Loucy (cell line): ENCODE measurements around the gene HSD17B7.
"Not testable (repeated sequence)": the region's sequence is repeated elsewhere in the genome, so short reads cannot be mapped to it uniquely, and the experiment has no call there.

Source experiments
- H2AFZ ChIP-seq: fragments of 200-600 bp; sonication (generic); 2 replicates; pipeline ENCODE4 v1.6.0; 2016; ENCODE audit warnings: antibody characterized with exemption, mild to moderate bottlenecking, low read length, moderate library complexity
- H3F3A ChIP-seq: fragments of 200-600 bp; 2 replicates; pipeline ENCODE4 v1.6.0; 2016; ENCODE audit warnings: antibody characterized with exemption, low read depth, mild to moderate bottlenecking
- H3K27me3 ChIP-seq: fragments of 200-600 bp; sonication (generic); 2 replicates; pipeline ENCODE4 v1.6.1; 2014; ENCODE audit warnings: low read length, mild to moderate bottlenecking; ENCODE audit not compliant: insufficient read depth, poor library complexity, severe bottlenecking
- H3K36me3 ChIP-seq: fragments of 200-600 bp; sonication (generic); 2 replicates; pipeline ENCODE4 v1.6.1; 2016; ENCODE audit warnings: low read length; ENCODE audit not compliant: insufficient read depth
- H3K4me1 ChIP-seq: fragments of 200-600 bp; sonication (generic); 2 replicates; pipeline ENCODE4 v1.5.1; 2014; ENCODE audit warnings: low read length, mild to moderate bottlenecking; ENCODE audit not compliant: insufficient read depth, poor library complexity, severe bottlenecking
- H3K4me2 ChIP-seq: fragments of 200-600 bp; sonication (generic); 2 replicates; pipeline ENCODE4 v1.6.0; 2014; ENCODE audit warnings: antibody characterized with exemption, low read length, low read depth, mild to moderate bottlenecking; ENCODE audit not compliant: poor library complexity, severe bottlenecking
- H3K4me3 ChIP-seq: fragments of 200-600 bp; sonication (generic); 2 replicates; pipeline ENCODE4 v1.5.1; 2014; ENCODE audit warnings: low read length, mild to moderate bottlenecking, mixed read lengths; ENCODE audit not compliant: poor library complexity, severe bottlenecking
- H3K79me2 ChIP-seq: fragments of 200-600 bp; sonication (generic); 2 replicates; pipeline ENCODE4 v1.6.1; 2014; ENCODE audit warnings: low read length; ENCODE audit not compliant: insufficient read depth
- H3K9ac ChIP-seq: fragments of 200-600 bp; sonication (generic); 2 replicates; pipeline ENCODE4 v1.6.0; 2014; ENCODE audit warnings: mild to moderate bottlenecking, low read depth, low read length, moderate library complexity; ENCODE audit not compliant: poor library complexity, severe bottlenecking
- H3K9me2 ChIP-seq: fragments of 200-600 bp; sonication (generic); replicated peaks from 2 replicates; pipeline ENCODE4 v1.6.1; 2016; ENCODE audit warnings: low read depth, low read length, mixed read lengths
- H3K9me3 ChIP-seq: fragments of 200-600 bp; sonication (generic); 2 replicates; pipeline ENCODE4 v1.6.1; 2014; ENCODE audit warnings: mild to moderate bottlenecking, antibody characterized with exemption, low read length, low read depth; ENCODE audit not compliant: insufficient read depth
- H4K20me1 ChIP-seq: fragments of 200-600 bp; sonication (generic); 2 replicates; pipeline ENCODE4 v1.6.0; 2014; ENCODE audit warnings: antibody characterized with exemption, low read length, mild to moderate bottlenecking; ENCODE audit not compliant: insufficient read depth, poor library complexity, severe bottlenecking
- CTCF ChIP-seq: fragments of 200-600 bp; sonication (generic); conservative IDR thresholded peaks from 2 replicates; pipeline ENCODE4 v1.5.1; 2014; ENCODE audit warnings: mild to moderate bottlenecking, antibody characterized with exemption, low read length
- EZH2phosphoT487 ChIP-seq: fragments of 200-600 bp; IDR thresholded peaks from 2 replicates; pipeline ENCODE4 v1.6.1; 2018; ENCODE audit warnings: antibody characterized with exemption, mild to moderate bottlenecking, moderate library complexity, borderline replicate concordance

Gene HSD17B7

GRCh38 chr1:162772571-162773154, 17.8 kb upstream of the HSD17B7 start:
- Histone ChIP-seq H3K36me3 (no peaks in the 10 kb centered on the region), H3K9me2 (no peaks in the 10 kb centered on the region), H4K20me1 (no peaks in the 10 kb centered on the region), H3K4me3 (no peak overlapping the region), H3K79me2 (no peaks in the 10 kb centered on the region), H3K4me1 (no peaks in the 10 kb centered on the region), H3K27me3 (no peaks in the 10 kb centered on the region), H3K4me2 (no peak overlapping the region), H3K9ac (no peak overlapping the region), H3K9me3 (no peaks in the 10 kb centered on the region), H2AFZ (no peak overlapping the region), H3F3A (no peaks in the 10 kb centered on the region)
- TF ChIP-seq EZH2phosphoT487: no peak

GRCh38 chr1:162774007-162774406, 16.5 kb upstream of the HSD17B7 start:
- Histone ChIP-seq H3K9me2 (no peaks in the 10 kb centered on the region), H3K36me3 (no peaks in the 10 kb centered on the region), H2AFZ (no peak overlapping the region), H3K9ac (no peak overlapping the region), H3K4me1 (no peaks in the 10 kb centered on the region), H3K79me2 (no peaks in the 10 kb centered on the region), H3K4me2 (no peak overlapping the region), H3K4me3 (no peak overlapping the region), H3F3A (no peaks in the 10 kb centered on the region), H4K20me1 (no peaks in the 10 kb centered on the region), H3K27me3 (no peaks in the 10 kb centered on the region), H3K9me3 (no peaks in the 10 kb centered on the region)
- TF ChIP-seq EZH2phosphoT487 (no peak), CTCF (no peak)

- no peaks in the 10 kb centered on the region for H3K79me2 ChIP-seq
- H3K9ac ChIP-seq: no peak overlapping the region
- H3K27me3 ChIP-seq: no peaks in the 10 kb centered on the region
- no peaks in the 10 kb centered on the region for H3K36me3 ChIP-seq
- no peaks in the 10 kb centered on the region for H3F3A ChIP-seq
- TF ChIP-seq CTCF (no peak), EZH2phosphoT487 (no peak)
- H3K4me1 ChIP-seq: no peaks in the 10 kb centered on the region
- no peak overlapping the region for H3K4me3 ChIP-seq
- H3K4me2 ChIP-seq: no peak overlapping the region
- no peak overlapping the region for H2AFZ ChIP-seq
- H4K20me1 ChIP-seq: no peaks in the 10 kb centered on the region
- H3K9me3 ChIP-seq: no peaks in the 10 kb centered on the region
- H3K9me2 ChIP-seq: no peaks in the 10 kb centered on the region
These were observed 11.5 kb upstream of the HSD17B7 start for GRCh38 chr1:162779043-162779442.

DNA sequence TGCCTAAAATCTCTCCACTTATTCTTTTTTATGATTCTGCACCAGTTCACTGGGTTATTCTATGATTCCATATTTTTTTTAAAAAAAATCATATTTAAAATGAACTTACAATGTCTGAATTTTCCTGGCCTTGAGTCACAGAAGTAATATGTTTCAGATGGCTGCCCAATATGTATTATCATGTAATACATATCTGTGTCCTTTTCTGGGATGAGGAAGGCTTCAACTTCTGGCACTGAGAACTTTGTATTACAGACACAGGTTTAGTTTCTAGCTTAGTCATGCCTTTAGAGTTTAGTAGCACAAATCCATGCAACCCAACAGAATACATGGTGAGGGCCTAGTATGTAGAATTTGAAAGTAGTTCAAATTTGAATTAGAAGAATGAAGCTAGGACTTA, 7.8 kb upstream of the HSD17B7 start:
- no peaks in the 10 kb centered on the region for H3K9me2 ChIP-seq
- H3K79me2 ChIP-seq: no peaks in the 10 kb centered on the region
- H3K4me3 ChIP-seq: no peak overlapping the region
- no peak overlapping the region for H3K4me2 ChIP-seq
- H3F3A ChIP-seq: no peaks in the 10 kb centered on the region
- no peaks in the 10 kb centered on the region for H3K27me3 ChIP-seq
- TF ChIP-seq CTCF: no peak
- H3K9me3 ChIP-seq: no peaks in the 10 kb centered on the region
- H3K36me3 ChIP-seq: no peaks in the 10 kb centered on the region
- H2AFZ ChIP-seq: no peak overlapping the region
- H4K20me1 ChIP-seq: no peaks in the 10 kb centered on the region
- no peaks in the 10 kb centered on the region for H3K4me1 ChIP-seq
- H3K9ac ChIP-seq: no peak overlapping the region

DNA sequence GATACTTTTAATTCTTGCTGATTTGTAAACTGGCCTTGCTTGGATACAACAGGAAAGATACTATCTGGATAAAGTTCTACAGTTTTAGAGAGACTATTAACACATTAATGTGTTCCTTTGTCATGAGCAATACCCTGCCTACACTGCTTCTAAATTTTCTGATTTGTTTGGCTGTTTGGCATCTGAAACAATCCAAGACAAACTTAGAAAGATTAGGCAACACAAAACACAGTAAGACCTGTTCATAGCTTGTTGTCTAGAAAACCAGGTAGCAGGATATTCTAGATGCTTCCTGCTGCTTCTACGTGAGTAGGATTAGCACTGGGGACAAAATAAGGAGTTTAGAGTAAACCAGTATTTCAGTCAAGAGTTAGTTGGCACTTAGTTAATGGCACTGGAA, 5.6 kb upstream of the HSD17B7 start:
- not testable (repeated sequence) for H3K79me2 ChIP-seq, H3F3A ChIP-seq, H3K9me2 ChIP-seq, H3K4me2 ChIP-seq, H3K9ac ChIP-seq, H3K27me3 ChIP-seq, H3K4me1 ChIP-seq, H3K36me3 ChIP-seq, H3K4me3 ChIP-seq, H3K9me3 ChIP-seq, H2AFZ ChIP-seq, H4K20me1 ChIP-seq
